ENCODE results near the gene CLEC18B.
"Not testable (repeated sequence)": the region's sequence is repeated elsewhere in the genome, so short reads cannot be mapped to it uniquely, and the experiment has no call there.

Gene CLEC18B

DNA sequence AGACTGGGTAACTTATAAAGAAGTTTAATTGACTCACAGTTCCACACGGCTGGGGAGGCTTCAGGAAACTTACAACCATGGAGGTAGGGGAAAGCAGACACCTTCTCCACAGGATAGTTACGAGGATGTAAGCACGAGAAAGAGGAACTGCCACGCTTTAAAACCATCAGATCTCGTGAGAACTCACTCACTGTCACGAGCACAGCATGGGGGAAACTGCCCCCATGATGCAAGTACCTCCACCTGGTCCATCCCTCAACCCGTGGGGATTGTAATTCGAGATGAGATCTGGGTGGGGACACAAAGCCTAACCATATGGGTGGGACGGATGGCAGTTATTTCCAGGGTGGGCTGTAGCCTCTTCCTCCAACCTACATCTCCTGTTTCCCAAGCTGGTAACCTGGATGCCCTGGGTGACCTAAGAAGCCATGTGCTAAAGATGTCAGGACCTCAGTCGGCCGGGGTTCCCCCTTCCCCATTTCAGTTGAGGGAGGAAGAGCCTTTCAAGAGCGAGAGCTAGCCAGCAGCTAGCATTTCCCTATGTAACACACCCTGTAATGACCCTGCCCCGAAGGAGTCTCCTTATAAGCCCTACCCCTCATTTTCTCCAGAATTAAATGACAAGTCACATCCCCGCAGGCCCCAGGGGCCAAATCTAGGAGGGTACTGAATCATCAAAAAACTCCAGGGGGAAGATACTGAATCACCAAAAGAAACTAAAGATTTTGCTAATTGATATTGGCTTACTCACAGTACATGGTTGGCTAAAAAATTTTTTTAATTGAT, 16.9 kb downstream of the CLEC18B start:
- not testable (repeated sequence) for DNase-seq

GRCh38 chr16:74400238-74400637, 21.0 kb downstream of the CLEC18B start:
- not testable (repeated sequence) for DNase-seq

DNA sequence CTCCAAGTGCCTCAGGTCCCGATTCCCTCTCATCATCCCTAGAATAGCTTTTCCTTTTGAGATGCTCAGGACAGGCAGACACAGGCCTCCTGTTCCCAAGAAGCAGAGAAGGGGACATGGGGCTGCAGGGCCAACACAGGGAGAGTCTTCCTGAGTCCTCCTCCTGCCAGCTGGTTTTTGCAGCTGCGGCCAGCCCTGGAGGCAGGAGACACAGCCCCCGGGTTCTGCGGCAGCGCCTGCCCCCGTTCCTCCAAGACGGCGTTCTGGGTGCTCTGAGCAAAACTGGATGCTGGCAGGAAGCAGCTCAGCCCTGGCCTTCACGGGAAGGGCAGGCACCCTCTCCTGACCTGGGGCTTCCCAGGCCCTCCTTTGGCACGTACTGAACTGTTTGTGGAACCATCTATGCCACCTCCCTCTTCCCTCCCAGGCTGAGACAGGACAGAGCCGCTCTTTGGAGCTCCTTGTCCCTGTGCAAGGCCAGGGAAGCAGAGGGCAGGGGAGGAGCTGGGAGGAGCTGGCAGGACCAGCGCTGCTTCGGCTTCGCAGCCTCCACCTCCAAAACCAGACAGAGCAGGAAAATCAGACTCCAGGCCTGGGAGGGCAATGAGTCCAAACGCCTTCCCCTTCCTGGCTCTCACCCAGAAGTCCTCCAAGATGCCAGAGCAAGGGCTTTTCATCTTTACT, 22.9 kb downstream of the CLEC18B start:
- not testable (repeated sequence) for DNase-seq

DNA sequence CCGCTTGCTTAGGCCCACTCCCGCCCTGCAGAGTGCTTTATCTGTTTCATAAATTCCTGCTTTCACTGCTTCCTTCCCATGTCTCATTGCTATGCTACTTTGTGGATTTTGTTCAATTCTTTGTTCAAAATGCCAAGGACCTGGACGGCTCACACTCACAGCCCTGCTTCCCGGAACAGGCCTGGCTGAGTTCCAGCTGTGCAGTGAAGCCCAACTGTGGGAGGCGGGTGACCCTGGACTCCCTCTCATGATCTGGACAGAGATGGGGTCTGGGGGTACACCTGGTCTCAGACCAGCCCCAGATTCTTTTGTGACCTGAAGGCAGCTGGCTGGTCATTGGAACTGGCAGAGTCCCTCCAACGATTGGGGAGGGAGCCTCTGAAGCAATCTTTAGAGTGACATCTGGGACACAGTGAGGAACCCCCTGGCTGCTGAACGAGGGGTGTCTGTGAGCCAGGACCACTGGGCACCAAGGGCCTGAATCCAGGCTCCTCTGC, 24.7 kb downstream of the CLEC18B start:
- DNase-seq, result not testable (repeated sequence)

GRCh38 chr16:74394604-74395003, 26.7 kb downstream of the CLEC18B start:
- not testable (repeated sequence) for DNase-seq

DNA sequence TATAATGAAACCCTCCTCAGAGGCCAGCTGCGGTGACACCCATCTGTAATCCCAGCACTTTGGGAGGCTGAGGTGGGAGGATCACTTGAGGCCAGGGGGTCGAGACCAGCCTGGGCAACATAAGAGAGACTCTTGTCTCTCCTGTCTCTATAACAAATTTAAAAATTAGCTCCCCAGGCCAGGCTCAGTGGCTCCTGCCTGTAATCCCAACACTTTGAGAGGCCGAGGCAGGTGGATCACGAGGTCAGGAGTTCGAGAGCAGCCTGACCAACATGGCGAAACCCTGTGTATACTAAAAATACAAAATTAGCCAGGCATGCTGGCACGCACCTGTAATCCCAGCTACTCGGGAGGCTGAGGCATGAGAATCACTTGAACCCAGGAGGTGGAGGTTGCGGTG, 27.1 kb downstream of the CLEC18B start:
- DNase-seq, result not testable (repeated sequence)

DNA sequence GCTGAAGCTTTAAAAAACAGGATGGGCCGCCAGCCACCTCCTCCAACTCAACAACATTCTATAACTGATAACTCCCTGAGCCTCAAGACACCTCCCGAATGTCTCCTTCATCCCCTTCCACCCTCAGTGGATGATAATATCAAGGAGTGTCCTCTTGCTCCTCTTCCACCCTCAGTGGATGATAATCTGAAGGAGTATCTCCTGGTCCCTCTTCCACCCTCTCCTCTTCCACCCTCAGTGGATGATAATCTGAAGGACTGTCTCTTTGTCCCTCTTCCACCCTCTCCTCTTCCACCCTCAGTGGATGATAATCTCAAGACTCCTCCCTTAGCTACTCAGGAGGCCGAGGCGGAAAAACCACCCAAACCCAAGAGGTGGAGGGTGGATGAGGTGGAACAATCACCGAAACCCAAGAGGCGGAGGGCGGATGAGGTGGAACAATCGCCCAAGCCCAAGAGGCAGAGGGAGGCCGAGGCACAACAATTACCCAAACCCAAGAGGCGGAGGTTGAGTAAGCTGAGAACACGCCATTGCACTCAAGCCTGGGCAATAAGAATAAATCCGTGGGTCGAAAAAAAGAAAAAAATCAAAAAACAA, 29.7 kb downstream of the CLEC18B start:
- not testable (repeated sequence) for DNase-seq

DNA sequence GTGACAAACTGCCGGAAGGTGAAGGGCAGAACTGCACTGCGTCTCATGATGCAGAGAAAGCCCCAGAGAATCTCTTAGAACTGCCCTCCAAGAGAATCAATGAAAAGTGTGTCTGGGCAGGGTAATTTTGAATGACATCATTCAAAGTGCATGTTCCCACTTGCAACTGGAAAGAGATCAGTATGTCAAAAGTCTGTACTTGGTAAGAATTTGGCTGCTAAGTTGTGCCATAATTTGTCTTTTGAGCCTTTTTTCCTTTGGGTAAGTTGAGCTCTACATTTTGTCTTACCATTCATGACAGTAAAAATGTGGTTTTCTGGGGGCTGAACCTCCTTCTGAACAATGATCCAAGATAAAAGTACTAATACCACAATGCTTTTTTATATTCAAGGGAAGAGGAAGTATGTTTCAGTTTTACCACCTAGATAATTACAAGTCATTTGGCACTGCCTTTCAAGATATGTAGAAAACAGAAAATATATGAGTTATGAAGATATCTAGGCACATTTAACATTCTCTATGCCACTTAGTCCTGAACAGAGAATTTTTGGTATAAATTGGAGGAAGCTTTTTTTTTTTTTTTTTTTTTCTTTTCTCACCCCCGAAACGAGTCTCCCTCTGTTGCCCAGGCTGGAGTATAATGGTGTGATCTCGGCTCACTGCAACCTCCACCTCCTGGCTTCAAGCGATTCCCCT, 38.8 kb downstream of the CLEC18B start:
- not testable (repeated sequence) for DNase-seq

GRCh38 chr16:74373847-74374184, 47.5 kb downstream of the CLEC18B start:
- DNase-seq, result not testable (repeated sequence)

- no peak for DNase-seq
Observed at GRCh38 chr16:74372953-74373846, 48.1 kb downstream of the CLEC18B start.

GRCh38 chr16:74372369-74372768, 48.9 kb downstream of the CLEC18B start:
- no peak for DNase-seq

DNA sequence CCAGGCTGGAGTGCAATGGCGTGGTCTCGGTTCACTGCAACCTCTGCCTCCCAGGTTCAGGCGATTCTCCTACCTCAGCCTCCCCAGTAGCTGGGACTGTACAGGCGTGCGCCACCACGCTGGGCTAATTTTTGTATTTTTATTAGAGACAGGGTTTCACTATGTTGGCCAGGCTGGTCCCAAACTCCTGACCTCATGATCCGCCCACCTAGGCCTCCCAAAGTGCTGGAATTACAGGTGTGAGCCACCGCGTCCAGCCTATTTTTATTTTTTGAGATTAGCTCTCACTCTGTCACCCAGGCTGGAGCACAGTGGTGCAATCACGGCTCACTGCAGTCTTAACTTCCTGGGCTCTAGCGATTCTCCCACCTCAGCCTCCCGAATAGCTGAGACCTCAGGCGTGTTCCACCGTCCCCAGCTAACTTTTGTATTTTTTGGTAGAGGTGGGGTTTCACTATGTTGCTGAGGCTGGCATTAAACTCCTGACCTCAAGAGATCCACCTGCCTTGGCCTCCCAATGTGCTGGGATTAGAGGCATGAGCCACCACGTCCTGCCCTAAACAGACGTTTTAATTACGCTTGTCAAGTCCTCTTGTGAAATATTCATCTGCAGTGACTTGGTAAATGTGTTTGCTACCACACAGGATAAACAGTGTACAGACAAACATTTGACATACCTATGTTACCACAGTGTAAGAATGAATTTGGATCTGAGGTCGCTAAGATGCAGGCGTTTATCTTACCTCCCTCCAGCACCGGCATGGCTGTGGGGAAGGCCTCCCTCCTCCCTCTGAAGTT, 50.7 kb downstream of the CLEC18B start:
- not testable (repeated sequence) for DNase-seq

- peak; percentile 23 for DNase-seq
Observed at GRCh38 chr16:74368002-74368911, 53.0 kb downstream of the CLEC18B start.

DNA sequence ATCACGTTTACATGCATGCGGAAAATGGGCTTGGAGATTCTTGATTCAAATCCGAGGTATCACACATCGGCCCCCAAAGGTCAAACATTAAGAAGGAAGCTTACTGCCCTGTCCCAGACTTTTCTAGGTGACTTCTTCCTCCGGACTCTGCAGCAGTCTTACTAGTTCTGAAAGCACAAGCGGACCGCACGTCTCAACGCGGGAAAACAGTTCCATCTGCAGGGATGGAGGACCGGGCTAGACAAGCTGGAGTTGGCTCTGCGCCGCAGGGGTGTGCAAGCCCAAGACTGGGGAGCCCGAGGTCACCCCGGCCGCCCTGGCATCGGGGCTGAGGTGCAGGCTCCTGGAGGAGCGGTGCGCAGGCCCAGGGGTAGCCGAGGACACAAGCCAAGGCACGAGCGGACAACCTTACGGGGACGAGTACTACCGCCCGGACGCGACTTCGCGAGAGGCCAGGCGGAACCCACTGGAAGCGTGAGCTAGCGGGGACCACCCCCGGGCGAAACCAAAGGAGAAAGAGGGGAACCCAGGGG, 53.7 kb downstream of the CLEC18B start:
- not testable (repeated sequence) for DNase-seq

DNA sequence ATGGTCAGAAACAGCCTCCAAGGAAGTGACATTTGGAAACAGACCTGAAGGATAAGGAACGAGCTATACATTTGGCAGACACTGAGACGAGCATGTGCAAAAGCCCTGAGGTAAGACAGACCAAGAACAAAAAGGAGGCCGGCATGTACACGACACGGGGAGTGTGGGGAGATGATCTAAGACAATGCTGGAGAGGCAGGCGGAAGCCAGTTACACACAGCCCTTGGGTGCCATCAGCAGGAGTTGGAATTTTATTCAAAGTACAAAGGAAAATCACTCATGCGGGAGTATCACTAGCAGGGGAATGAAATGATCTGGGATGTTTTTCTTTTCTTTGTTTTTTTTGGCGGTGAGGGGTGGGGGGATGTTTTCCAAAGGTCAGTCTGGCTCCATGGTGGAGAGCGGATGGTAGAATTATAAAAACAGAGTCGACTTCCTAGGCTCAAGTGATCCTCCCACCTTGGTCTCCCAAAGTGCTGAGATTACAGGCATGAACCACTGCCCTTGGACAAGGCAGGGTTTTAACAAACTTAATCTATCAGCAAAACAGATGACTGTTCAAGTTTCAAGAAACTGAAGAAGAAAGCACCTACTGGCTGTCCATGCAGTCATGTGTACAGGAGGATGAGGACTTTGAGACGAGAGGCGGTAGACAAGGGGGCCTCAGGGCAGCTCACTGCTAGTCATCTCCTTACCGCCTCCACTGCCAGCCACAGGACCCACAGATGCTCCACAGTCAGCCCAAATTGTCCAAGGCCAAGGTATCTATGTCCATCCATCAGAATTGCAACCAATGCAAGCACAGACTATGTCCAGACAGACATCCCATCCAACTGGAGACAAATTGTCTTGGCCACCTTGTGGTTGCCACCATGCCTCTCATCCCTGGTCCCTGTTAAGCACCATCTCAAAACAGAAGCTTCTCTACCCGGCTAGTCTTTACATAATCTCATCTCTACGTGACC, 59.4 kb downstream of the CLEC18B start:
- not testable (repeated sequence) for DNase-seq

All from NCI-H2029 treated with DMSO at 0.1 percent for 48 hours (cell line).